ENCODE data around the gene RIT1.

- TF ChIP-seq CTCF (IDR thresholded peaks at IDR 0.05), result no peak
- TF ChIP-seq POLR2A (IDR thresholded peaks at IDR 0.05), result no peak
Measured at GRCh38 chr1:155919801-155920200, 8.7 kb upstream of the RIT1 start.

Data from adrenal gland (tissue), 5 donors.